ENCODE measurements around the gene SLBP.
"Not testable (repeated sequence)": the region's sequence is repeated elsewhere in the genome, so short reads cannot be mapped to it uniquely, and the experiment has no call there.

The SLBP gene

GRCh38 chr4:1675136-1675801 is 36.9 kb downstream of the SLBP start:
- DNase-seq (ENCODE audit: low spot score): no peak

GRCh38 chr4:1674682-1675081 is 37.4 kb downstream of the SLBP start:
- no peak for DNase-seq (ENCODE audit: low spot score)

- no peak for DNase-seq (ENCODE audit: low spot score)
Measured at GRCh38 chr4:1673671-1674070, 38.4 kb downstream of the SLBP start.

- not testable (repeated sequence) for DNase-seq (ENCODE audit: low spot score)
Measured at GRCh38 chr4:1671011-1671410, 41.1 kb downstream of the SLBP start.

GRCh38 chr4:1670279-1670678 is 41.8 kb downstream of the SLBP start:
- no peak for DNase-seq (ENCODE audit: low spot score)

GRCh38 chr4:1669850-1670249 is 42.3 kb downstream of the SLBP start:
- no peak for DNase-seq (ENCODE audit: low spot score)

- no peak for DNase-seq (ENCODE audit: low spot score)
Measured at GRCh38 chr4:1669270-1669669, 42.8 kb downstream of the SLBP start.

- no peak for DNase-seq (ENCODE audit: low spot score)
Measured at GRCh38 chr4:1668488-1668840, 43.7 kb downstream of the SLBP start.

GRCh38 chr4:1667273-1667672 is 44.8 kb downstream of the SLBP start:
- no peak for DNase-seq (ENCODE audit: low spot score)

GRCh38 chr4:1666391-1666790 is 45.7 kb downstream of the SLBP start:
- no peak for DNase-seq (ENCODE audit: low spot score)

- no peak for DNase-seq (ENCODE audit: low spot score)
Measured at GRCh38 chr4:1664141-1664540, 48.0 kb downstream of the SLBP start.

- DNase-seq (ENCODE audit: low spot score): no peak
Measured at GRCh38 chr4:1663549-1663948, 48.6 kb downstream of the SLBP start.

- no peak for DNase-seq (ENCODE audit: low spot score)
Measured at GRCh38 chr4:1661695-1662094, 50.4 kb downstream of the SLBP start.

- no peak for DNase-seq (ENCODE audit: low spot score)
Measured at GRCh38 chr4:1660948-1661677, 51.0 kb downstream of the SLBP start.

GRCh38 chr4:1659104-1660043 is 52.7 kb downstream of the SLBP start:
- DNase-seq (ENCODE audit: low spot score): no peak

GRCh38 chr4:1658581-1658980 is 53.5 kb downstream of the SLBP start:
- DNase-seq (ENCODE audit: low spot score): no peak

GRCh38 chr4:1658146-1658545 is 54.0 kb downstream of the SLBP start:
- no peak for DNase-seq (ENCODE audit: low spot score)

GRCh38 chr4:1656986-1657385 is 55.1 kb downstream of the SLBP start:
- DNase-seq (ENCODE audit: low spot score): no peak

- no peak for DNase-seq (ENCODE audit: low spot score)
Measured at GRCh38 chr4:1656132-1656531, 56.0 kb downstream of the SLBP start.

- DNase-seq (ENCODE audit: low spot score): no peak
Measured at GRCh38 chr4:1655676-1656075, 56.4 kb downstream of the SLBP start.

- no peak for DNase-seq (ENCODE audit: low spot score)
Measured at GRCh38 chr4:1655081-1655480, 57.0 kb downstream of the SLBP start.

GRCh38 chr4:1654216-1654955 is 57.7 kb downstream of the SLBP start:
- DNase-seq (ENCODE audit: low spot score): no peak
